HepG2 (cell line): ENCODE measurements around the gene SEC61A1. TPM values are rescaled to one million over a fixed set of nuclear protein-coding genes. Genes with fewer than 3 reads are reported as not detected.

ENCODE experiments used
- GRHL1 ChIP-seq: sonication (generic); formaldehyde crosslinking; conservative IDR thresholded peaks from 2 replicates; pipeline ENCODE4 v1.8.0; 2022; ENCODE audit warnings: missing genetic modification reagents
- KDM1A ChIP-seq: IDR thresholded peaks from 2 replicates; pipeline ENCODE4 v1.6.1; 2016; ENCODE audit warnings: missing compliant biosample characterization
- TAF1 ChIP-seq: sonication (generic); formaldehyde crosslinking; IDR thresholded peaks from 2 replicates; pipeline ENCODE4 v1.4.0; 2020; ENCODE audit warnings: missing genetic modification reagents
- ZBTB34 ChIP-seq: sonication (generic); formaldehyde crosslinking; IDR thresholded peaks from 2 replicates; pipeline ENCODE4 v1.8.0; 2022; ENCODE audit warnings: mild to moderate bottlenecking, missing genetic modification reagents
- ZFX ChIP-seq: sonication (generic); formaldehyde crosslinking; IDR thresholded peaks from 2 replicates; pipeline ENCODE4 v1.4.0; 2020; ENCODE audit warnings: mild to moderate bottlenecking, low read depth, missing genetic modification reagents, moderate library complexity
- ZNF260 ChIP-seq: sonication (generic); formaldehyde crosslinking; IDR thresholded peaks from 2 replicates; pipeline ENCODE4 v1.4.0; 2020; ENCODE audit warnings: missing genetic modification reagents, low read depth, mild to moderate bottlenecking, borderline replicate concordance
- ZNF784 ChIP-seq: sonication (generic); formaldehyde crosslinking; IDR thresholded peaks from 2 replicates; pipeline ENCODE4 v1.5.1; 2020; ENCODE audit warnings: missing genetic modification reagents, mild to moderate bottlenecking, borderline replicate concordance
- ZNF883 ChIP-seq: sonication (generic); formaldehyde crosslinking; IDR thresholded peaks from 2 replicates; pipeline ENCODE4 v1.5.1; 2020; ENCODE audit warnings: mild to moderate bottlenecking, missing genetic modification reagents; ENCODE audit errors: not compliant biosample characterization
- polyA plus RNA-seq, 8 experiments: library from polyadenylated mRNA; depleted of rRNA in 3 of 8; stranded (reverse) in 7 of 8; unstranded in 1 of 8; fragments of >200 nt; fragmentation: Illumina TruSeq in 4 of 8; extraction: Trizol in 4 of 8; gene quantifications; 2 replicates each; pipeline versions ENCODE4 v1.2.1 to v1.2.3, GENCODE V29; 2011 to 2016; ENCODE audit warnings: low read depth in 4 of 8, missing spikeins in 1 of 8, mixed read lengths in 1 of 8; ENCODE audit not compliant: insufficient read depth in 1 of 8
- total RNA-seq, 5 experiments: library from RNA; depleted of rRNA; stranded (reverse); fragments of >200 nt; fragmentation: Illumina TruSeq; extraction: Trizol; gene quantifications; 2 replicates each; pipeline ENCODE4 v1.2.3, GENCODE V29; 2016; ENCODE audit warnings: low read depth in 1 of 5

SEC61A1 gene
- total and polyA plus RNA-seq, 2 of the 13 experiments (the other 11 are each of a cell fraction or from before 2014, with no cell fraction given): 170 to 203 TPM

GRCh38 chr3:128094295-128095151 is 42.3 kb downstream of the SEC61A1 start (continued):
- TF ChIP-seq GRHL1: no peak
- no peak for TF ChIP-seq ZNF260 (CRISPR knock-in tag)
- TF ChIP-seq ZFX (CRISPR knock-in tag): no peak
- no peak for TF ChIP-seq ZBTB34 (CRISPR knock-in tag)
- no peak for TF ChIP-seq ZNF883 (CRISPR knock-in tag)
- no peak for TF ChIP-seq TAF1 (CRISPR knock-in tag)
- TF ChIP-seq ZNF784 (CRISPR knock-in tag): no peak
- TF ChIP-seq KDM1A (CRISPR knock-in tag): no peak
